Measurements from ENCODE around the gene PWWP2B. TPM values are rescaled to one million over a fixed set of nuclear protein-coding genes. Genes with fewer than 3 reads are reported as not detected.

Gene PWWP2B
- total RNA-seq, 1 experiment from 2014 or later, result 51.6 TPM

DNA sequence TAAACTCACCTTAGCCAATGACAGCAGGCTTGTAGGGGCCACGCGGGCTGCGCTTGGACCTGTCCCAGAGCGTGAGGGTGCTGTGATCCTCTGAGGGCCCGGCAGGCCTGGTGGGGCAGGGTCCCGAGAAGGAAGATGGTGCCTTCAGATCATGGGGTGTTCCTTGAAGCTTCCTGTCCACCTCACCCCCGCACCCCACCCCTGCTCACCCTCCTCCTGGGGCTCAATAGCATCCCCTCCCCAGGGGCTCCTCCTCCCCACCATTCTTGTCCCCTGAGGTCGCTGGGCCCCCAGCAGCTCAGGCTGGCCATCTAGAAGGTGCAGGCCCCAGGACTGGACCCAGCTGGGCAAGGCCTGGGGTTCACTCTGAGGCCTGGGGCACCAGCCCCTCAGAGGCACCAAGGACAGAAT is 33.9 kb downstream of the PWWP2B start:
- in situ Hi-C loops (cut with HindIII; ENCODE audit: low pct_unique_long_range_greater_than_20kb, low sequenced_read_pairs), result no loop called here
- no TSS peak for BruUV-seq (replicated peaks)

DNA sequence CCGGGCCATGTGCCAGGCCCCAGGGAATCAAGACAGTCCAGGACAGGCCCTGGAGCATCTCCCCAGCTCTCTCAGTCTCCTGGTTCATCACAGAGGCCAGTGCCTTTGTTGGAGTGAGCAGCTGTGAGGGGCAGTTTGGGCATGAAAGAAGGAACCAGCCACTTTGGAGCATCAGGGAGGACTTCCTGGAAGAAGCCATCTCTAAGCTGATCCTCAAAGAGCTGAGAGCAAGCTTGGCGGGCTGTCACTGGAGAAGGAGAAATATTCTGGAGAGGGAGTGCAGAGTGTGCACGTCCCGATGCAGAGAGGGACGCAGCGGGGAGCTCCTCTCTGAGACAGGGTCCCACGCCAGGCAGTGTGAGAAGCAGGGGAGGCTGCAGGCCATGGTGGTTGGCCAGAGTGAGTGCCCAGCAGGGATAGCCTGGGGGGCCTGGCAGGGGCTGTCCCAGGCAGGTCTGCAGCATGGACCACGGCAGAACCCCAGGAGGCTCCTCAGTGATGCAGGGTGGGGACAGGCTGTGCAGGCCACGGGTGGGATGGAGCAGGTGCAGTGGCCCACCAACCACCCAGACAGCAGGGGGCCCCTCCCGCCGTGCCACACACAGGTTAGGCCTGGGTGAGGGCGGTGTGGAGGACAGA is 34.7 kb downstream of the PWWP2B start:
- Histone ChIP-seq H3K9me3 (ENCODE audit: control insufficient read depth, insufficient read depth, low read depth, low read length) (no peaks in the 10 kb centered on the region), H3K27me3 (ENCODE audit: control insufficient read depth, insufficient read depth, low read length) (no peaks in the 10 kb centered on the region), H3K4me1 (ENCODE audit: control insufficient read depth, insufficient read depth, low read length) (peaks cover 20% of the 10 kb centered on the region), H3K4me3 (ENCODE audit: low read depth in 2 of 2, low read length in 2 of 2) (no peak overlapping the region), H3K36me3 (ENCODE audit: control insufficient read depth, insufficient read depth, low read length) (no peaks in the 10 kb centered on the region), H3K27ac (ENCODE audit: low read length) (0 out of 2 replicates have a peak overlapping the region, but pooled peaks have one; percentile 30)
- TF ChIP-seq SIN3A (IDR thresholded peaks at IDR 0.05; ENCODE audit: borderline replicate concordance, insufficient read depth, low read depth, low read length), result no peak
- no peak for TF ChIP-seq TCF7L2 (IDR thresholded peaks at IDR 0.05; ENCODE audit: low read depth, low read length)
- TF ChIP-seq, protein P1, sequence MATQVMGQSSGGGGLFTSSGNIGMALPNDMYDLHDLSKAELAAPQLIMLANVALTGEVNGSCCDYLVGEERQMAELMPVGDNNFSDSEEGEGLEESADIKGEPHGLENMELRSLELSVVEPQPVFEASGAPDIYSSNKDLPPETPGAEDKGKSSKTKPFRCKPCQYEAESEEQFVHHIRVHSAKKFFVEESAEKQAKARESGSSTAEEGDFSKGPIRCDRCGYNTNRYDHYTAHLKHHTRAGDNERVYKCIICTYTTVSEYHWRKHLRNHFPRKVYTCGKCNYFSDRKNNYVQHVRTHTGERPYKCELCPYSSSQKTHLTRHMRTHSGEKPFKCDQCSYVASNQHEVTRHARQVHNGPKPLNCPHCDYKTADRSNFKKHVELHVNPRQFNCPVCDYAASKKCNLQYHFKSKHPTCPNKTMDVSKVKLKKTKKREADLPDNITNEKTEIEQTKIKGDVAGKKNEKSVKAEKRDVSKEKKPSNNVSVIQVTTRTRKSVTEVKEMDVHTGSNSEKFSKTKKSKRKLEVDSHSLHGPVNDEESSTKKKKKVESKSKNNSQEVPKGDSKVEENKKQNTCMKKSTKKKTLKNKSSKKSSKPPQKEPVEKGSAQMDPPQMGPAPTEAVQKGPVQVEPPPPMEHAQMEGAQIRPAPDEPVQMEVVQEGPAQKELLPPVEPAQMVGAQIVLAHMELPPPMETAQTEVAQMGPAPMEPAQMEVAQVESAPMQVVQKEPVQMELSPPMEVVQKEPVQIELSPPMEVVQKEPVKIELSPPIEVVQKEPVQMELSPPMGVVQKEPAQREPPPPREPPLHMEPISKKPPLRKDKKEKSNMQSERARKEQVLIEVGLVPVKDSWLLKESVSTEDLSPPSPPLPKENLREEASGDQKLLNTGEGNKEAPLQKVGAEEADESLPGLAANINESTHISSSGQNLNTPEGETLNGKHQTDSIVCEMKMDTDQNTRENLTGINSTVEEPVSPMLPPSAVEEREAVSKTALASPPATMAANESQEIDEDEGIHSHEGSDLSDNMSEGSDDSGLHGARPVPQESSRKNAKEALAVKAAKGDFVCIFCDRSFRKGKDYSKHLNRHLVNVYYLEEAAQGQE (IDR thresholded peaks at IDR 0.05; ENCODE audit: insufficient read depth in 1 of 2, low read depth in 2 of 2, low read length in 1 of 2), result no peak
- TF ChIP-seq POLR2AphosphoS5 (IDR thresholded peaks at IDR 0.05; ENCODE audit: low read depth, low read length), result no peak
- TF ChIP-seq, protein P2, sequence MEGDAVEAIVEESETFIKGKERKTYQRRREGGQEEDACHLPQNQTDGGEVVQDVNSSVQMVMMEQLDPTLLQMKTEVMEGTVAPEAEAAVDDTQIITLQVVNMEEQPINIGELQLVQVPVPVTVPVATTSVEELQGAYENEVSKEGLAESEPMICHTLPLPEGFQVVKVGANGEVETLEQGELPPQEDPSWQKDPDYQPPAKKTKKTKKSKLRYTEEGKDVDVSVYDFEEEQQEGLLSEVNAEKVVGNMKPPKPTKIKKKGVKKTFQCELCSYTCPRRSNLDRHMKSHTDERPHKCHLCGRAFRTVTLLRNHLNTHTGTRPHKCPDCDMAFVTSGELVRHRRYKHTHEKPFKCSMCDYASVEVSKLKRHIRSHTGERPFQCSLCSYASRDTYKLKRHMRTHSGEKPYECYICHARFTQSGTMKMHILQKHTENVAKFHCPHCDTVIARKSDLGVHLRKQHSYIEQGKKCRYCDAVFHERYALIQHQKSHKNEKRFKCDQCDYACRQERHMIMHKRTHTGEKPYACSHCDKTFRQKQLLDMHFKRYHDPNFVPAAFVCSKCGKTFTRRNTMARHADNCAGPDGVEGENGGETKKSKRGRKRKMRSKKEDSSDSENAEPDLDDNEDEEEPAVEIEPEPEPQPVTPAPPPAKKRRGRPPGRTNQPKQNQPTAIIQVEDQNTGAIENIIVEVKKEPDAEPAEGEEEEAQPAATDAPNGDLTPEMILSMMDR (IDR thresholded peaks at IDR 0.05), result no peak
- in situ Hi-C loops (cut with HindIII; ENCODE audit: low pct_unique_long_range_greater_than_20kb, low sequenced_read_pairs) (no loop called here), intact Hi-C loops (cut with micrococcal nuclease; ENCODE audit: unreplicated experiment) (no loop called here)
- no TSS peak for BruUV-seq (replicated peaks)
- CTCF ChIA-PET, result no interaction called here
- POLR2A ChIA-PET, result no interaction called here
- ATAC-seq (peak; percentile 8; the same call in 1 of the 2 replicates), DNase-seq (ENCODE audit: low read depth, low spot score) (no peak)

More for the DNA sequence above, 33.9 kb downstream of the PWWP2B start:
- DNase-seq (ENCODE audit: low read depth, low spot score) (no peak), ATAC-seq (no peak)
- CTCF ChIA-PET, result no interaction called here
- H3K27ac ChIP-seq (ENCODE audit: low read length), result 0 out of 2 replicates have a peak overlapping the region, but pooled peaks have one; percentile 30
- no peaks in the 10 kb centered on the region for H3K36me3 ChIP-seq (ENCODE audit: control insufficient read depth, insufficient read depth, low read length)
- intact Hi-C loops (cut with micrococcal nuclease; ENCODE audit: unreplicated experiment), result no loop called here
- H3K4me1 ChIP-seq (ENCODE audit: control insufficient read depth, insufficient read depth, low read length), result peaks cover 20% of the 10 kb centered on the region
- H3K4me3 ChIP-seq (ENCODE audit: low read depth in 2 of 2, low read length in 2 of 2), result no peak overlapping the region
- H3K9me3 ChIP-seq (ENCODE audit: control insufficient read depth, insufficient read depth, low read depth, low read length), result no peaks in the 10 kb centered on the region
- no peaks in the 10 kb centered on the region for H3K27me3 ChIP-seq (ENCODE audit: control insufficient read depth, insufficient read depth, low read length)
- POLR2A ChIA-PET, result no interaction called here
- TF ChIP-seq, protein P1 (IDR thresholded peaks at IDR 0.05; ENCODE audit: insufficient read depth in 1 of 2, low read depth in 2 of 2, low read length in 1 of 2), result no peak
- TF ChIP-seq TCF7L2 (IDR thresholded peaks at IDR 0.05; ENCODE audit: low read depth, low read length) (no peak), SIN3A (IDR thresholded peaks at IDR 0.05; ENCODE audit: borderline replicate concordance, insufficient read depth, low read depth, low read length) (no peak), POLR2AphosphoS5 (IDR thresholded peaks at IDR 0.05; ENCODE audit: low read depth, low read length) (no peak)
- TF ChIP-seq, protein P2 (IDR thresholded peaks at IDR 0.05), result no peak

Measured in Panc1 (cell line).